Neuronal stem cell (in vitro differentiated cells): Measurements from ENCODE around the gene KCNK2.

ENCODE experiments used
- DNase-seq: peaks from one replicate; pipeline ENCODE4 v3.0.0-alpha.2; 2013; ENCODE audit warnings: low spot score
- H2AFZ ChIP-seq: one replicate; pipeline ENCODE4 v1.6.1; 2013; ENCODE audit warnings: mild to moderate bottlenecking, low read length, inconsistent platforms
- H2AK5ac ChIP-seq: 2 replicates; pipeline ENCODE4 v1.6.1; 2013; ENCODE audit warnings: low read depth, mild to moderate bottlenecking, inconsistent platforms, low read length, moderate library complexity, mixed read lengths
- H2BK120ac ChIP-seq: 2 replicates; pipeline ENCODE4 v1.6.1; 2013; ENCODE audit warnings: low read depth, mild to moderate bottlenecking, inconsistent platforms, low read length, moderate library complexity, mixed read lengths
- H2BK12ac ChIP-seq: one replicate; pipeline ENCODE4 v1.6.1; 2013; ENCODE audit warnings: low read length, inconsistent platforms
- H2BK15ac ChIP-seq: 2 replicates; pipeline ENCODE4 v1.6.1; 2013; ENCODE audit warnings: mild to moderate bottlenecking, low read length, inconsistent platforms, mixed read lengths
- H2BK5ac ChIP-seq: one replicate; pipeline ENCODE4 v1.6.1; 2013; ENCODE audit warnings: inconsistent platforms, mild to moderate bottlenecking, low read length, moderate library complexity
- H3K14ac ChIP-seq: one replicate; pipeline ENCODE4 v1.6.1; 2013; ENCODE audit warnings: low read length, inconsistent platforms
- H3K18ac ChIP-seq: 2 replicates; pipeline ENCODE4 v1.6.1; 2013; ENCODE audit warnings: low read length, inconsistent platforms
- H3K23ac ChIP-seq: 2 replicates; pipeline ENCODE4 v1.6.1; 2013; ENCODE audit warnings: low read depth, mild to moderate bottlenecking, mixed read lengths, low read length, inconsistent platforms; ENCODE audit not compliant: poor library complexity
- H3K27ac ChIP-seq: replicated peaks from 3 replicates; pipeline ENCODE4 v1.5.1; 2013; ENCODE audit warnings: low read length, inconsistent platforms
- H3K27me3 ChIP-seq, 3 experiments: 2 replicates each; pipeline ENCODE4 v1.6.1; 2013; ENCODE audit warnings: low read length in 3 of 3, mild to moderate bottlenecking in 2 of 3, inconsistent platforms in 1 of 3, low read depth in 1 of 3, mixed read lengths in 1 of 3, moderate library complexity in 1 of 3; ENCODE audit not compliant: control insufficient read depth in 3 of 3, insufficient read depth in 3 of 3
- H3K36me3 ChIP-seq, 2 donors: replicated peaks in 1 of 2; 2 replicates each; pipeline ENCODE4 v1.6.1; 2013; ENCODE audit warnings: low read length in 2 of 2; ENCODE audit not compliant: control insufficient read depth in 2 of 2, insufficient read depth in 2 of 2
- H3K4ac ChIP-seq: 2 replicates; pipeline ENCODE4 v1.6.1; 2013; ENCODE audit warnings: inconsistent platforms, mild to moderate bottlenecking, low read length, moderate library complexity
- H3K4me1 ChIP-seq, 2 donors: 1 replicate in 1 of 2; 2 replicates in 1 of 2; pipeline ENCODE4 v1.6.1; 2013; ENCODE audit warnings: low read length in 2 of 2, low read depth in 1 of 2; ENCODE audit not compliant: control insufficient read depth in 2 of 2, insufficient read depth in 1 of 2
- H3K4me2 ChIP-seq: one replicate; pipeline ENCODE4 v1.6.1; 2013; ENCODE audit warnings: mild to moderate bottlenecking, low read length, inconsistent platforms; ENCODE audit not compliant: insufficient read depth, poor library complexity, severe bottlenecking
- H3K4me3 ChIP-seq, 2 donors: 2 replicates each; pipeline ENCODE4 v1.5.1; 2013; ENCODE audit warnings: low read length in 2 of 2, mild to moderate bottlenecking in 2 of 2, inconsistent platforms in 1 of 2, moderate library complexity in 1 of 2
- H3K79me1 ChIP-seq: one replicate; pipeline ENCODE4 v1.6.1; 2013; ENCODE audit warnings: low read depth, mild to moderate bottlenecking, inconsistent platforms, low read length, moderate library complexity
- H3K9ac ChIP-seq: one replicate; pipeline ENCODE4 v1.6.1; 2013; ENCODE audit warnings: mild to moderate bottlenecking, low read depth, low read length, inconsistent platforms; ENCODE audit not compliant: poor library complexity
- H3K9me3 ChIP-seq, 2 donors: replicated peaks in 1 of 2; 2 replicates each; pipeline versions ENCODE3 to v1.6.1; 2013; ENCODE audit warnings: low read length in 2 of 2, mild to moderate bottlenecking in 2 of 2, inconsistent platforms in 1 of 2, low read depth in 1 of 2, mixed read lengths in 1 of 2, moderate library complexity in 1 of 2; ENCODE audit not compliant: control insufficient read depth in 2 of 2, insufficient read depth in 1 of 2
- H4K8ac ChIP-seq: one replicate; pipeline ENCODE4 v1.6.1; 2013; ENCODE audit warnings: low read depth, mild to moderate bottlenecking, inconsistent platforms, low read length, moderate library complexity
- H4K91ac ChIP-seq: one replicate; pipeline ENCODE4 v1.6.1; 2013; ENCODE audit warnings: low read length, low read depth, mild to moderate bottlenecking, inconsistent platforms; ENCODE audit not compliant: poor library complexity
- WGBS, 2 donors: extraction: QIAGEN DNeasy Blood & Tissue Kit; methylation state at CpG; one replicate each; pipeline ENCODE4 v1.1.7; 2013; ENCODE audit warnings: missing lambda C conversion rate in 2 of 2, mixed read lengths in 1 of 2; ENCODE audit not compliant: insufficient read length in 2 of 2, insufficient replicate concordance in 1 of 2; ENCODE audit errors: extremely low coverage in 2 of 2; 5-methylcytosine and 5-hydroxymethylcytosine counted together

The KCNK2 gene

DNA sequence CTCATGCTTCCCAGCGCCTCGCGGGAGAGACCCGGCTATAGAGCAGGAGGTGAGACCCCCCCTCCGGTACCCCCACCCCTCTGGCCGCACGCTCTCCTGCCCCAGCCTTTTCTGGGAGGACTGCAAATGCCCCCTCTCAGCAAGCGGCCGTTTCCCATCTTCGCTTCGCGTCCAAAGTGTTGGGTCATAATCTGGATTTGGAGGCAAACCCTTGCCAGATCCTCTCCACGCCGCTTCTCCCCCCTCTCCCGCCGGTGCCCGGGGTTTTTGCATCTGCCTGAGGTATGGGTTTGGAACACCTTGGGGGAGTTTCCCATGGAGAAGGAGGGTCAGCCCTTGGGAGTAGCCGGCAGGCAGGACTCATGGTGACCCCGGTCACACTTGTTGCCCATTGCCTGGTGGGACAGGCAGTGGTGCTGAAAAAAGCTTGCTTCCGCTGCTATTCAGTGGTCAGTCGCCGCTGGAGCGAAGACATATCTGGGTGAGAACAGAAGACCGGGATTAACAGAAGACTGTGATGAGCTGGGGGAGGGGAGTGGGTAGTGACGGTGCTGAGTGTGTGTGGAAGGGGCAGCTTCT, 935 bp downstream of the KCNK2 start:
- Histone ChIP-seq H3K9me3 (no peaks in the 10 kb centered on the region), H2AK5ac (no peak overlapping the region), H3K14ac (no peak overlapping the region), H3K9ac (peak overlapping the region; percentile 66), H2BK12ac (no peak overlapping the region), H3K23ac (no peak overlapping the region), H4K91ac (no peak overlapping the region), H4K8ac (no peak overlapping the region), H3K79me1 (no peaks in the 10 kb centered on the region), H3K36me3 (no peaks in the 10 kb centered on the region), H3K18ac (peak overlapping the region; percentile 39), H3K4me1 (peaks cover 0 to 7% of the 10 kb centered on the region in 2 donors), H2BK5ac (no peak overlapping the region), H3K27ac (no peak overlapping the region), H3K27me3 (peaks cover 0 to 50% (median 21%) of the 10 kb centered on the region in 3 experiments), H2BK15ac (no peak overlapping the region), H2AFZ (peak overlapping the region; percentile 96), H3K4me3 (peak overlapping the region; percentile 55 to 76), H3K4me2 (peak overlapping the region; percentile 74), H2BK120ac (no peak overlapping the region), H3K4ac (no peak overlapping the region)
- WGBS, 2 donors, result no CpG with 5 or more reads among the region's 25 CpGs
- DNase-seq, result peak; percentile 36

DNA sequence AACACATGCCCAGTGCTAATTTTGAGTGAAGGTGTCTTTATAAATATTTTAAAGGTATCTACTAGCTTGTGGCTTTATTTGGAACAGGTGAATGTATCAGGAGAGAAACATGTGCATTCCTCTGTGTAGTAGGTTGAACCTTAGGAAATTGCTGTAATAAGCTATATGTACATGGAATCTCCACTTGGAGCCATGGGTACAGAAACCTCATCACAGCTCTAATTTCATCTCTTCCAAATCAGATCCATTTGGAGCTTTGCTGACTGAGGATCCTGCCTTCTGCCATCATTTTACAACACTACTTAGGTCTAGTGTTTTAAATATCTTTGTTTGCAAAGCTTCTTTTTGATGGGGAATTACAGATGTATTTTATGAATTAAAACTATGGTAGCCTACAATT, 2.1 kb downstream of the KCNK2 start:
- Histone ChIP-seq H4K91ac (no peak overlapping the region), H3K4me3 (no peak overlapping the region), H3K18ac (no peak overlapping the region), H3K4me2 (no peak overlapping the region), H3K4ac (no peak overlapping the region), H2AK5ac (no peak overlapping the region), H3K36me3 (no peaks in the 10 kb centered on the region), H3K23ac (no peak overlapping the region), H4K8ac (no peak overlapping the region), H2AFZ (no peak overlapping the region), H3K27me3 (peaks cover 0 to 41% (median 21%) of the 10 kb centered on the region in 3 experiments), H3K27ac (no peak overlapping the region), H3K4me1 (peaks cover 0 to 7% of the 10 kb centered on the region in 2 donors), H2BK12ac (no peak overlapping the region), H3K9ac (no peak overlapping the region), H2BK5ac (no peak overlapping the region), H3K79me1 (no peaks in the 10 kb centered on the region), H2BK15ac (no peak overlapping the region), H3K14ac (no peak overlapping the region), H2BK120ac (no peak overlapping the region), H3K9me3 (no peaks in the 10 kb centered on the region)
- DNase-seq, result no peak

DNA sequence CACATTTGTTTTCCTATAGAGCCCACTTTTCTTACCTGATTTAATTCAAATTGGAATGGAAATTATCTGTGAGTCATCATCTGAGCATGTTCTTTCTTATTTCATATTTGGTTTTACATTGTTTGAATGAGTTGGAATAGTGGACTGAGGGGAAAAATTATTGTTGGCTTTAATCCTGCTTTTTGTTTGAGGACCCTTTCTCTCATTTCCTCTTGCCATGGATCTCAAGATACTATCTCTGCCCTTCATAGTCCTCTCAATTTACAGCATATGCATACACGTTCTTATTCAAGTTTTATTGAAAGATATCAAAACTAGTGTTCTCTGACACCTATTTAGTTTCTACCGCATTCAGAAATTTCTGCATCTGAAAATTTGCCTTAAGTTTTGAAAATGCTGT, 5.1 kb downstream of the KCNK2 start:
- no peak overlapping the region for H3K27ac ChIP-seq
- no peak overlapping the region for H3K23ac ChIP-seq
- no peak overlapping the region for H4K8ac ChIP-seq
- peaks cover 0 to 2% of the 10 kb centered on the region in 2 donors for H3K4me1 ChIP-seq
- no peaks in the 10 kb centered on the region for H3K36me3 ChIP-seq
- no peak overlapping the region for H2AK5ac ChIP-seq
- no peak for DNase-seq
- H3K4me2 ChIP-seq, result no peak overlapping the region
- no peak overlapping the region for H2BK5ac ChIP-seq
- no peak overlapping the region for H2BK12ac ChIP-seq
- H3K4me3 ChIP-seq, result no peak overlapping the region
- H3K14ac ChIP-seq, result no peak overlapping the region
- H4K91ac ChIP-seq, result no peak overlapping the region
- no CpG with 5 or more reads among the region's 2 CpGs for WGBS, 2 donors
- H3K79me1 ChIP-seq, result no peaks in the 10 kb centered on the region
- no peak overlapping the region for H2BK15ac ChIP-seq
- no peak overlapping the region for H3K18ac ChIP-seq
- H3K27me3 ChIP-seq, result peaks cover 0 to 12% (median under 1%) of the 10 kb centered on the region in 3 experiments
- H3K9me3 ChIP-seq, result no peaks in the 10 kb centered on the region
- H3K4ac ChIP-seq, result no peak overlapping the region
- H3K9ac ChIP-seq, result no peak overlapping the region
- H2BK120ac ChIP-seq, result no peak overlapping the region
- H2AFZ ChIP-seq, result no peak overlapping the region

DNA sequence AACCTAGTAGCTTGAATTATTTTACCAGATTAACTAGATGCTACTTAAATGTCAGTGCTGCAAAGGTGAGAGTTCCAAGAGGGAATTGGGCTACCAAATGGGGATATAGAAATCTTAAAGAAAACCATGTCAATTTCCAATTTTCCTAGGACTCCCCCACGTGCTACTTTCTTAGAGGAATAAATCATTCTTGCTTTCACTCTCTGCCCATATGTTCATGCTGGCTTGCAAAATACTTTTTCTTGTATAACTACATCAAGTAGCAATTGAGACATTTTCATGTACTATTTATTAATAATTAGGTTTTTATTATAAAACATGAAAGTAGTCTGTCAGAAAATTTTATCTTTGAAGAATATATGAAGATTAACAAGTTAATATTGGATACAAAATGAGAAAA, 11.8 kb downstream of the KCNK2 start:
- no peaks in the 10 kb centered on the region for H3K27me3 ChIP-seq

More for the DNA sequence above, 11.8 kb downstream of the KCNK2 start:
- H2BK120ac ChIP-seq, result no peak overlapping the region
- no peak overlapping the region for H2AK5ac ChIP-seq
- H2BK12ac ChIP-seq, result no peak overlapping the region
- H3K36me3 ChIP-seq, result no peaks in the 10 kb centered on the region
- no peaks in the 10 kb centered on the region for H3K9me3 ChIP-seq
- no peak for DNase-seq
- H3K4me1 ChIP-seq, result no peaks in the 10 kb centered on the region
- H4K91ac ChIP-seq, result no peak overlapping the region
- H3K14ac ChIP-seq, result no peak overlapping the region
- no peak overlapping the region for H3K9ac ChIP-seq
- H2BK5ac ChIP-seq, result no peak overlapping the region
- no peak overlapping the region for H3K18ac ChIP-seq
- H3K79me1 ChIP-seq, result no peaks in the 10 kb centered on the region
- no peak overlapping the region for H3K4me3 ChIP-seq
- no CpG with 5 or more reads among the region's 1 CpG for WGBS, 2 donors
- no peak overlapping the region for H3K27ac ChIP-seq
- no peak overlapping the region for H2AFZ ChIP-seq
- H3K23ac ChIP-seq, result no peak overlapping the region
- H4K8ac ChIP-seq, result no peak overlapping the region
- H3K4ac ChIP-seq, result no peak overlapping the region
- H3K4me2 ChIP-seq, result no peak overlapping the region
- H2BK15ac ChIP-seq, result no peak overlapping the region
